D721Med (cell line): ENCODE results near the gene YTHDC1.

Experiments used
- DNase-seq: peaks from one replicate; pipeline ENCODE4 v3.0.0; 2011; ENCODE audit warnings: low spot score; ENCODE audit not compliant: insufficient read length
- FAIRE-seq: peaks from 2 replicates; lab custom pipeline; 2011; peaks lifted over from hg19 to GRCh38; lab: Jason Lieb, UNC
- TF ChIP-seq, protein P1 (sequence below): IDR thresholded peaks from 2 replicates; pipeline ENCODE4 v1.5.1; 2012; ENCODE audit warnings: mild to moderate bottlenecking, control low read depth; ENCODE audit not compliant: insufficient read depth; ENCODE audit errors: missing control alignments

YTHDC1 gene

GRCh38 chr4:68385267-68385666 is 35.4 kb upstream of the YTHDC1 start:
- TF ChIP-seq, protein P1, sequence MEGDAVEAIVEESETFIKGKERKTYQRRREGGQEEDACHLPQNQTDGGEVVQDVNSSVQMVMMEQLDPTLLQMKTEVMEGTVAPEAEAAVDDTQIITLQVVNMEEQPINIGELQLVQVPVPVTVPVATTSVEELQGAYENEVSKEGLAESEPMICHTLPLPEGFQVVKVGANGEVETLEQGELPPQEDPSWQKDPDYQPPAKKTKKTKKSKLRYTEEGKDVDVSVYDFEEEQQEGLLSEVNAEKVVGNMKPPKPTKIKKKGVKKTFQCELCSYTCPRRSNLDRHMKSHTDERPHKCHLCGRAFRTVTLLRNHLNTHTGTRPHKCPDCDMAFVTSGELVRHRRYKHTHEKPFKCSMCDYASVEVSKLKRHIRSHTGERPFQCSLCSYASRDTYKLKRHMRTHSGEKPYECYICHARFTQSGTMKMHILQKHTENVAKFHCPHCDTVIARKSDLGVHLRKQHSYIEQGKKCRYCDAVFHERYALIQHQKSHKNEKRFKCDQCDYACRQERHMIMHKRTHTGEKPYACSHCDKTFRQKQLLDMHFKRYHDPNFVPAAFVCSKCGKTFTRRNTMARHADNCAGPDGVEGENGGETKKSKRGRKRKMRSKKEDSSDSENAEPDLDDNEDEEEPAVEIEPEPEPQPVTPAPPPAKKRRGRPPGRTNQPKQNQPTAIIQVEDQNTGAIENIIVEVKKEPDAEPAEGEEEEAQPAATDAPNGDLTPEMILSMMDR, result no peak

GRCh38 chr4:68383115-68383514 is 33.2 kb upstream of the YTHDC1 start:
- FAIRE-seq (no peak), DNase-seq (no peak)
- TF ChIP-seq, protein P1, result no peak

More at GRCh38 chr4:68385267-68385666, 35.4 kb upstream of the YTHDC1 start:
- DNase-seq (no peak), FAIRE-seq (no peak)

GRCh38 chr4:68378226-68378625 is 28.3 kb upstream of the YTHDC1 start:
- no peak for FAIRE-seq
- TF ChIP-seq, protein P1, result no peak
- DNase-seq, result no peak

- FAIRE-seq (peak; percentile 55), DNase-seq (peak; percentile 20)
- TF ChIP-seq, protein P1, result peak; percentile 93
Measured at GRCh38 chr4:68375667-68376559, 26.0 kb upstream of the YTHDC1 start.

- TF ChIP-seq, protein P1, result no peak
- no peak for FAIRE-seq
- no peak for DNase-seq
Measured at GRCh38 chr4:68373513-68373912, 23.6 kb upstream of the YTHDC1 start.

GRCh38 chr4:68372588-68372987 is 22.7 kb upstream of the YTHDC1 start:
- TF ChIP-seq, protein P1, result no peak
- FAIRE-seq, result no peak
- no peak for DNase-seq
